D721Med (cell line): ENCODE measurements around the gene DNAJC3.
"Not testable (repeated sequence)": the region's sequence is repeated elsewhere in the genome, so short reads cannot be mapped to it uniquely, and the experiment has no call there.

Experiments
- DNase-seq: peaks from one replicate; pipeline ENCODE4 v3.0.0; 2011; ENCODE audit warnings: low spot score; ENCODE audit not compliant: insufficient read length
- FAIRE-seq: peaks from 2 replicates; lab custom pipeline; 2011; peaks lifted over from hg19 to GRCh38; lab: Jason Lieb, UNC
- CTCF ChIP-seq: IDR thresholded peaks from 2 replicates; pipeline ENCODE4 v1.5.1; 2012; ENCODE audit warnings: mild to moderate bottlenecking, control low read depth; ENCODE audit not compliant: insufficient read depth; ENCODE audit errors: missing control alignments

DNAJC3 gene

GRCh38 chr13:95671597-95671996 is 5.3 kb upstream of the DNAJC3 start:
- DNase-seq = no peak
- TF ChIP-seq CTCF = no peak
- FAIRE-seq = no peak

- FAIRE-seq (no peak), DNase-seq (no peak)
- TF ChIP-seq CTCF = no peak
Observed at GRCh38 chr13:95676105-95676761, 706 bp upstream of the DNAJC3 start.

GRCh38 chr13:95677564-95678266 is 776 bp downstream of the DNAJC3 start:
- FAIRE-seq = no peak

GRCh38 chr13:95678967-95679366 is 2.0 kb downstream of the DNAJC3 start:
- DNase-seq (no peak), FAIRE-seq (no peak)
- no peak for TF ChIP-seq CTCF

More at GRCh38 chr13:95677564-95678266, 776 bp downstream of the DNAJC3 start:
- no peak for TF ChIP-seq CTCF
- DNase-seq = no peak

GRCh38 chr13:95679722-95680121 is 2.8 kb downstream of the DNAJC3 start:
- FAIRE-seq = no peak
- no peak for DNase-seq
- TF ChIP-seq CTCF = no peak

GRCh38 chr13:95684418-95684817 is 7.5 kb downstream of the DNAJC3 start:
- no peak for FAIRE-seq
- no peak for DNase-seq
- TF ChIP-seq CTCF = no peak

- FAIRE-seq, DNase-seq: not testable (repeated sequence)
Observed at GRCh38 chr13:95684960-95685359, 8.0 kb downstream of the DNAJC3 start.

GRCh38 chr13:95689582-95689926 is 12.6 kb downstream of the DNAJC3 start:
- DNase-seq (no peak), FAIRE-seq (no peak)
- TF ChIP-seq CTCF = no peak

GRCh38 chr13:95690986-95691385 is 14.0 kb downstream of the DNAJC3 start:
- FAIRE-seq = not testable (repeated sequence)

More at GRCh38 chr13:95690986-95691385, 14.0 kb downstream of the DNAJC3 start:
- not testable (repeated sequence) for DNase-seq
